Motor neuron (in vitro differentiated cells): ENCODE data around the gene SPEF1. TPM values are rescaled to one million over a fixed set of nuclear protein-coding genes. Genes with fewer than 3 reads are reported as not detected.

Source experiments
- ATAC-seq, 8 experiments: fragments of 200-7000 bp; cut with Tn5 transposase; replicated peaks in 6 of 8; 2 replicates each; pipeline ENCODE4 v1.8.0; 2021; ENCODE audit warnings: mild to moderate bottlenecking in 8 of 8, moderate library complexity in 8 of 8
- H3K27ac ChIP-seq, 2 donors: fragments of 250-450 bp; sonication (Bioruptor Pico); 2 replicates each; pipeline ENCODE4 v1.9.0; 2021; ENCODE audit warnings: antibody characterized with exemption in 2 of 2, mild to moderate bottlenecking in 2 of 2, moderate library complexity in 1 of 2
- H3K4me1 ChIP-seq, 2 donors: fragments of 250-450 bp; sonication (Bioruptor Pico); replicated peaks in 1 of 2; 2 replicates each; pipeline ENCODE4 v1.6.1; 2021; ENCODE audit warnings: antibody characterized with exemption in 2 of 2, mild to moderate bottlenecking in 2 of 2, moderate library complexity in 1 of 2
- H3K4me3 ChIP-seq, 5 donors: fragments of 250-450 bp; sonication (Bioruptor Pico); 2 replicates each; pipeline ENCODE4 v1.9.0; 2021; ENCODE audit warnings: antibody characterized with exemption in 5 of 5, mild to moderate bottlenecking in 5 of 5, moderate library complexity in 4 of 5
- WGBS, 10 experiments: fragments of 450-650 bp; shearing (Covaris generic); methylation state at CpG; one replicate each; pipeline ENCODE4 v1.0.0; 2022; 5-methylcytosine and 5-hydroxymethylcytosine counted together
- in situ Hi-C, 9 experiments: fragments of 400-800 bp; cut with MboI; loops; one replicate each; pipeline ENCODE4 v1.15.0; 2021; ENCODE audit warnings: low sequenced_read_pairs in 9 of 9, low pct_unique_long_range_greater_than_20kb in 2 of 9; ENCODE audit not compliant: unreplicated experiment in 9 of 9
- total RNA-seq, 8 experiments: library from RNA; unstranded; fragments of 300-600 nt; gene quantifications; 2 replicates each; pipeline versions ENCODE4 v1.2.3 to v1.2.4, GENCODE V29; 2022

The SPEF1 gene
- total RNA-seq, 8 experiments from 2014 or later = 0.15 to 25.5 (median 0.71) TPM; not detected in 1

- no peak for ATAC-seq
- Histone ChIP-seq H3K4me1 (peaks cover 27 to 38% of the 10 kb centered on the region in 2 donors), H3K27ac (no peak overlapping the region), H3K4me3 (no peak overlapping the region)
- 76 to 80% methylated on average over 1 to 6 of the region's 14 CpGs; no CpG with 5 or more reads in 8 of the 10 experiments for WGBS, 10 experiments
- in situ Hi-C loops = no loop called here
Observed at GRCh38 chr20:3803289-3803688, 22.0 kb upstream of the SPEF1 start.

DNA sequence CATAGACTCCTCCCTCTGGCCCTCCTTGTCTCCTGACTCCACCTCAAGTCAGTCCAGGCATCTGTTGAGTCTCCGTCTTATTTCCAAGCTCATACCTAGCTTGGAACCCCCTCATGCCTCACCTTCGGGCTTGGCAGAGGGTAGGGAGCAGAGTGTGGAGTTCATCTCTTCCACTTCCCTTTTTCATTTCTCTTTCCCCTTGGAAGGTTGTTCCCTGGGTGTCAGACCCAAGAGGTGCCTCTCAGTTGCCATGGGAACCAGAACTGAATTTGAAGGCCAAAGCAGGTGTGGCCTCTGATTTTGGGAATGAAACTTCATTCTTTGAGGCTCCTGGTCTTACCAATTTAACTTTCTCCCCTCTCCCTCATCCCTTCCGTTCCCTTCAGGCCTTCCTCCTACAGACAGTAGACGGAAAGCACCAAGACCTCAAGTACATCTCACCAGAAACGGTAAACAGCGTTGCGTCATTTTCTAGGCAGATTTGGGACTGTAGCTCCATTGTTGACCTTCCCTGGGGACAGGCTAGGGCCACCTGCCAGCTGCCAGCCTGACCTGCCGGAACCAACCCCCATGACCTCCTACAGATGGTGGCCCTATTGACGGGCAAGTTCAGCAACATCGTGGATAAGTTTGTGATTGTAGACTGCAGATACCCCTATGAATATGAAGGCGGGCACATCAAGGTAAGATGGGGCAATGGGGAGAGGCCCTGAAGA lies 21.4 kb upstream of the SPEF1 start:
- ATAC-seq = no peak
- 86 to 100% (median 90%) methylated on average over 1 to 6 of the region's 11 CpGs; no CpG with 5 or more reads in 1 of the 10 experiments for WGBS, 10 experiments
- Histone ChIP-seq H3K27ac (no peak overlapping the region), H3K4me1 (peaks cover 27 to 32% of the 10 kb centered on the region in 2 donors), H3K4me3 (no peak overlapping the region)
- in situ Hi-C loops = no loop called here

DNA sequence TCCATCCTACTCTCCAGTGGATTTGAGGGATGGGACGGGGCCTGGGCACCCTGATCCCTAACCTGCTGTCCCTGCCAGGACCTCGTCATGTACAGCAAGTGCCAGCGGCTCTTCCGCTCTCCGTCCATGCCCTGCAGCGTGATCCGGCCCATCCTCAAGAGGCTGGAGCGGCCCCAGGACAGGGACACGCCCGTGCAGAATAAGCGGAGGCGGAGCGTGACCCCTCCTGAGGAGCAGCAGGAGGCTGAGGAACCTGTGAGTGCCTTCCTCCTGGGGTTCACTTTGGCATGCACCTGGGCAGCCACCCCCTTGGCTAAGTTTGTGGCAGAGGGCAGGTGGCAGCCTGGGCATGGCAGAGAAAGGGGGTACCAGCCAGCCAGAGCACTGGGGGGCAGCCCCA lies 20.6 kb upstream of the SPEF1 start:
- WGBS, 10 experiments = 96 to 100% (median 100%) methylated on average over 1 to 8 of the region's 13 CpGs; no CpG with 5 or more reads in 7 of the 10 experiments
- ATAC-seq = peak in 1 of 8 experiments; percentile 2
- Histone ChIP-seq H3K4me1 (peaks cover 22 to 31% of the 10 kb centered on the region in 2 donors), H3K27ac (no peak overlapping the region), H3K4me3 (no peak overlapping the region)
- in situ Hi-C loops = no loop called here

- ATAC-seq = no peak
- WGBS, 10 experiments = 86 to 100% (median 87%) methylated on average over 2 to 3 of the region's 4 CpGs; no CpG with 5 or more reads in 5 of the 10 experiments
- in situ Hi-C loops = no loop called here
Observed at GRCh38 chr20:3801299-3801698, 20.1 kb upstream of the SPEF1 start.

GRCh38 chr20:3800878-3801260 lies 19.6 kb upstream of the SPEF1 start:
- H3K27ac ChIP-seq = peak overlapping the region; percentile 80 to 81
- peaks cover 22 to 32% of the 10 kb centered on the region in 2 donors for H3K4me1 ChIP-seq
- no peak overlapping the region for H3K4me3 ChIP-seq
- ATAC-seq = no peak
- in situ Hi-C loops = no loop called here
- WGBS, 10 experiments = 83% methylated on average over 3 of the region's 8 CpGs; no CpG with 5 or more reads in 9 of the 10 experiments

More at GRCh38 chr20:3801299-3801698, 20.1 kb upstream of the SPEF1 start:
- Histone ChIP-seq H3K27ac (no peak overlapping the region), H3K4me1 (peaks cover 22 to 35% of the 10 kb centered on the region in 2 donors), H3K4me3 (no peak overlapping the region)

- ATAC-seq = no peak
- H3K27ac ChIP-seq = peak overlapping the region; percentile 80 to 81
- 84 to 100% methylated on average over 1 to 3 of the region's 18 CpGs; no CpG with 5 or more reads in 8 of the 10 experiments for WGBS, 10 experiments
- in situ Hi-C loops = no loop called here
- peaks cover 22 to 32% of the 10 kb centered on the region in 2 donors for H3K4me1 ChIP-seq
- H3K4me3 ChIP-seq = no peak overlapping the region
Observed at GRCh38 chr20:3800256-3800877, 19.1 kb upstream of the SPEF1 start.

DNA sequence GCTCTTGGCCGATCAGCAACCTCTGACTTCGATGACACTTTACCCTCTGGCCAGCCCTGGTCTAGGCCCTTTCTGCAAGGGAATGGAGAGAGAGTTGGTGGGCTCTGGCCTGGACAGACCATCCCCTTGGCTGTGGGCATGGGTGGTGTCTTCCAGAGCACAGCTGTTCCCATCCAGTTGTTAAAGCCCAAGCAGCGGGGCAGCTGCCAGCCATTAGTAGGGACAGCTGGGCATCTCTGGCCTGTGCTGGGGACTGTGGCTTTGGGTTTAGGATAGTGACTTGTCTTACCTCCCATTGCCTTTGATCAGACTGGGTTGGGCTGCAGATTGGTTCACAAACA lies 17.6 kb upstream of the SPEF1 start:
- 82 to 100% (median 100%) methylated on average over 1 to 3 of the region's 3 CpGs; no CpG with 5 or more reads in 4 of the 10 experiments for WGBS, 10 experiments
- ATAC-seq = no peak
- peak overlapping the region in 1 of 2 donors; percentile 80 for H3K27ac ChIP-seq
- in situ Hi-C loops = loop anchor here in 2 of 9 experiments (25.0 kb wide), 1 partner anchor 288 kb away; no protein-coding TSS in a partner anchor
- H3K4me1 ChIP-seq = peaks cover 22 to 32% of the 10 kb centered on the region in 2 donors
- H3K4me3 ChIP-seq = no peak overlapping the region

DNA sequence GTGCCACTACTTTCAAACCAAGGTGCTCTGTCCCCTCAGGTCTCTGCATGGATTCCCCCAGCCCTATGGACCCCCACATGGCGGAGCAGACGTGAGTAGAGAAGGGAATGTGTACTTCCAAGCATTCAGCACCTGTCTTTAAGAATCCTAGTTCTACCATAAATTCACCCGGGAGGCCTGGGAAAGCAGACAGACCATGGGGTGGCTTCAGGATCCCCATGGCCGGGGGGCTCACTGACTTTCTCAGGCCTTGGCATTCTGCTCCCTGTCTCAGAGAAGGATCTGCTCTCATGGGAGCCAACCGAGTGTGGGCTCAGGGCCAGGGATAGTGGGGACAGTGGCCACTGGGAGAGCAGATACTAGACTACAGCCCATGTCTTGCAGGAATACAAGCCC lies 17.1 kb upstream of the SPEF1 start:
- in situ Hi-C loops = loop anchor here in 2 of 9 experiments (25.0 kb wide), 1 partner anchor 289 kb away; no protein-coding TSS in a partner anchor

DNA sequence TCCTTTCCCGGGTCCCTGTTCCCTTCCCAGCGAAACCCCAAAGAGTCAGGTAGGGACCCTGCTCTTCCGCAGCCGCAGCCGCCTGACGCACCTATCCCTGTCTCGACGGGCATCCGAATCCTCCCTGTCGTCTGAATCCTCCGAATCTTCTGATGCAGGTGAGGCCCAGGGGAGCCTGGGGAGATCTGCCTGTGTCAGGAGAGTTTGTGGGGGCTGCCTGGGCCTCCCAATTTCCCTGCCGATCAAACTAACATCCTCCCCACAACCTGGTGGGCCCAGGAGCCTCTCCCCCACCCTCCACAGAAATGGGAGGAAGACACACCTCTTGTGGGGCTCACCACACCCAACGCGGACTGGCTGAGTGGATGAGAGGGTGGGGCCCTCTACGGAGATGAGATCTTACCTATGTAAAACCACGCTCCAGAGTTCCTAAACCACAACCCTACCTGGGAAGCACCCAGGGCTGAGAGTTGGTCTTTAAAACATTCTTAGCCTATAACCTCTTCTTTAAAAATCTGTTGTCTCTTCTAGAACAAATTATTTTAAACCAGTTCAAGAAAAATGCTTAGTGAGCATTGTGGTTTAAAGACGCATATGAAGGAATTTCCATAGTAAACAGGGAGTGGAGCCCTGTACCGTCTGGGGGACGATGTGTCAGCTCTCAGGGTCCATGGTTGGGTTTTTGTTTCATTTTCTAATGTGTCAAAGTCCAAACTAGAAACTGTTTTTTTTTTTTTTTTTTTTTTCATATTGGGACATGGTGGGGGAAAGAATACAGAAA lies 16.5 kb upstream of the SPEF1 start:
- Histone ChIP-seq H3K27ac (no peak overlapping the region), H3K4me1 (peaks cover 22 to 32% of the 10 kb centered on the region in 2 donors), H3K4me3 (no peak overlapping the region)
- no peak for ATAC-seq
- in situ Hi-C loops = loop anchor here in 2 of 9 experiments (25.0 kb wide), 1 partner anchor 290 kb away; no protein-coding TSS in a partner anchor
- 5 to 100% (median 80%) methylated on average over 1 to 10 of the region's 19 CpGs for WGBS, 10 experiments

More for the DNA sequence above, 17.1 kb upstream of the SPEF1 start:
- WGBS, 10 experiments = 100% methylated on average over 1 to 2 of the region's 5 CpGs; no CpG with 5 or more reads in 7 of the 10 experiments
- no peak overlapping the region for H3K27ac ChIP-seq
- no peak for ATAC-seq
- peaks cover 22 to 32% of the 10 kb centered on the region in 2 donors for H3K4me1 ChIP-seq
- H3K4me3 ChIP-seq = no peak overlapping the region

DNA sequence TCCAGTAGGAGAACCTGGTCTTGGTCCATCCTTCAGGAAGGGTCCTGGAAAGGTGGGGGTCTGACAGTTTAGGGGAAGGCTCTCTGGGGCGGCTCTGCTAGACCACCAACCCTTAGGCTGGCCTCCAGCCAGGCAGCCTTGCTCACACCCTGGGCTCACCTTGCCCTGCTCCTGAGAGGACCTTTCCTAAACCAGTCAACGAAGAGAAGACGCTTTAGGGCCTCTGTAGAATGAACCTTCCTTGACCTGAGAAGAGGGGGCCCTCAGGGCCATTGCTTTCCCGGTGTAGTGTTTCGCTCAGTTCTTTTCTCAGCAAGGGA lies 15.9 kb upstream of the SPEF1 start:
- 40 to 100% (median 75%) methylated on average over 1 to 2 of the region's 5 CpGs; no CpG with 5 or more reads in 6 of the 10 experiments for WGBS, 10 experiments
- no peak overlapping the region for H3K27ac ChIP-seq
- ATAC-seq = no peak
- in situ Hi-C loops = loop anchor here in 2 of 9 experiments (25.0 kb wide), 1 partner anchor 290 kb away; no protein-coding TSS in a partner anchor
- peaks cover 22 to 32% of the 10 kb centered on the region in 2 donors for H3K4me1 ChIP-seq
- peak overlapping the region in 2 of 5 donors; percentile 40 to 45 for H3K4me3 ChIP-seq

DNA sequence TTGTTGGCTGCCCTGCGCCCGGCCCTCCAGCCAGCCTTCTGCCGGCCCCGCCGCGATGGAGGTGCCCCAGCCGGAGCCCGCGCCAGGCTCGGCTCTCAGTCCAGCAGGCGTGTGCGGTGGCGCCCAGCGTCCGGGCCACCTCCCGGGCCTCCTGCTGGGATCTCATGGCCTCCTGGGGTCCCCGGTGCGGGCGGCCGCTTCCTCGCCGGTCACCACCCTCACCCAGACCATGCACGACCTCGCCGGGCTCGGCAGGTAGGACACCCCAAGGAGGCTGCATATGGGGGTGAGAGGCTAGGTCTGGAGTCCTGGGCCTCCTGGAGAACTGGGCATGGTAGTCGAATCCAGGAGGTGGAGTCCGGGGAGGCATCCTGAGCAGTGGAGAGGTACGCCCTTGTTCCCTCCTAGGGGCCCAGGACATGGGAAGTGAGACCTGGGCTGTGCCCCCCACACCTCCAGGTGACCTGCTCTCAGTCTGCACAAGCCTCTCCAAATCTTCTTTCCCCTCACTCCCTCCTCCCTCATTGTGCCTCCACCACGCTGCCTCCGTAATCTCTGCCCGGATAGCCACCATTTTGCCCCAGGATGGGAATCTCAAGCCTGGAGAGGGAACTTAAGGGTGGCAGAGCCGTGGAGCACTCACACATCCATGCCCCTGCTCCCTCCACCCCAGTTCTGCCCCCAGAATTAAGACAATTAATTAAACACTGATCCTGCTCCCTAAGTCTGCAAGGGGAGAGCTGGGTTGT lies 15.4 kb upstream of the SPEF1 start:
- peak overlapping the region; percentile 40 to 54 (median 45) for H3K4me3 ChIP-seq
- no peak overlapping the region for H3K27ac ChIP-seq
- 4 to 62% (median 38%) methylated on average over 1 to 5 of the region's 33 CpGs; no CpG with 5 or more reads in 6 of the 10 experiments for WGBS, 10 experiments
- in situ Hi-C loops = loop anchor here in 2 of 9 experiments (25.0 kb wide), 1 partner anchor 291 kb away; no protein-coding TSS in a partner anchor
- peak in 3 of 8 experiments; percentile 1 to 3 (median 1) for ATAC-seq
- H3K4me1 ChIP-seq = peaks cover 22 to 32% of the 10 kb centered on the region in 2 donors
